LHCN-M2 (cell line): Measurements from ENCODE around the gene CST7. TPM values are rescaled to one million over a fixed set of nuclear protein-coding genes. Genes with fewer than 3 reads are reported as not detected.

Experiments used
- DNase-seq: peaks from one replicate; pipeline ENCODE4 v3.0.0-alpha.2; 2012; ENCODE audit warnings: low read depth
- total RNA-seq: library from RNA; depleted of rRNA; stranded (reverse); fragments of >200 nt; gene quantifications from 2 replicates; pipeline ENCODE4 v1.2.3, GENCODE V29; 2014; rRNA removed

The CST7 gene
- total RNA-seq, 1 experiment from 2014 or later = not detected

DNA sequence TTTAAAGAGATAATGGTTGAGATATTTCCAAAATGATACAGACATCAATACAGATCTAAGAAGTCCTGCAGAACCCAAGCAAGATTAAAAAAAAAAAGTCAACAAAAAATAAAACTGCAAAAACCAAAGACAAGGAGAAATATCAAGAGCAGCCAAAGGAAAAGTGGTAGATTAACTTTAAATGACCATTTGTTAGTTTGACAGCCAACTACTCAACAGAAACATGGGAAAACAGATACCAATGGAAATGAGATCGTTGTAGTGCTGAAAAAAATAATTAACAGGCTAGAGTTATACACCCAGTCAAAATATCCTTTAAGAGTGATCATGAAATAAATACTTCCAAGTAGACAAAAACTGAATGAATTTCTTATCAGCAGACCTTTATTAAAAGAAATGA lies 53.9 kb downstream of the CST7 start:
- DNase-seq = no peak

- peak; percentile 32 for DNase-seq
Measured at GRCh38 chr20:25005220-25005619, 56.2 kb downstream of the CST7 start.

DNA sequence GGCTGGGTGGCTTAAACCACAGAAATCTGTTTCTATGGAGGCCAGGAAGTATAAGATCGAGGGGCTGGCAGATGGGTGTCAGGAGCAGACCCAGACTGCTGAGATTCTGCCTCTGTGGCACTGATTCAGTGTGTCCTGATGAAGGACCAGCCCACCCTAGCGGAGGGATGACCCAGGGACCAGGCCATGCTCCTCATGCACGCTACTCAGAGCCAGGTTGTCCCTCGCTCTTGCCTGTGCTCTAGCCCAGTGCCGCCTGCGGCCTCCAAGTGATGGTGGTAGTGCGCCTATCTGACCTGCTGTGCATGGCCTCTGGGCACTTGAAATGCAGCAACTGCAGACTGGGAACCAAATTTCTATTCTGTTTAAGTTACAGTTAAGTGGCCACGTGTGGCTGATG lies 56.6 kb downstream of the CST7 start:
- no peak for DNase-seq

GRCh38 chr20:25006431-25007167 lies 57.5 kb downstream of the CST7 start:
- no peak for DNase-seq

- no peak for DNase-seq
Measured at GRCh38 chr20:25007491-25008305, 58.6 kb downstream of the CST7 start.

- DNase-seq = no peak
Measured at GRCh38 chr20:25008388-25009217, 59.5 kb downstream of the CST7 start.

Other genes with a start within 250 kb of the CST7 start
- gene APMAP, start 43.5 kb downstream of the CST7 start, total RNA-seq = 126 and 127 TPM in 2 replicates
- 0.58 and 0.75 TPM in 2 replicates for gene ACSS1, start 108.9 kb downstream of the CST7 start, total RNA-seq
- 0.51 TPM in 1 of 2 replicates, not detected in the other for gene VSX1, start 132.9 kb downstream of the CST7 start, total RNA-seq
- gene ENTPD6, start 246.4 kb downstream of the CST7 start, total RNA-seq = 53.7 and 57.9 TPM in 2 replicates